BJ (cell line): ENCODE results near the gene DVL2. TPM values are rescaled to one million over a fixed set of nuclear protein-coding genes. Genes with fewer than 3 reads are reported as not detected.

Experiments
- CTCF ChIA-PET: fragments of 350-600 bp; formaldehyde crosslinking; extraction: SDS; loops from one replicate; lab custom pipeline; 2021; ENCODE audit warnings: antibody characterized with exemption, inconsistent platforms; lab: Yijun Ruan, JAX
- POLR2A ChIA-PET: fragments of 300-600 bp; sonication (Branson Sonifier 250); formaldehyde crosslinking; extraction: SDS; loops from one replicate; lab custom pipeline; 2021; ENCODE audit warnings: antibody characterized with exemption; lab: Charles Lee
- DNase-seq: peaks from one replicate; pipeline ENCODE4 v3.0.0-alpha.2; 2011; ENCODE audit warnings: low read depth
- H3K27me3 ChIP-seq: 2 replicates; pipeline ENCODE4 v1.6.0; 2011; ENCODE audit warnings: low read length; ENCODE audit not compliant: control insufficient read depth, insufficient read depth
- H3K36me3 ChIP-seq: 2 replicates; pipeline ENCODE4 v1.5.1; 2011; ENCODE audit warnings: low read length; ENCODE audit not compliant: control insufficient read depth, insufficient read depth
- H3K4me3 ChIP-seq: 2 replicates; pipeline ENCODE4 v1.5.1; 2011; ENCODE audit warnings: low read depth, mild to moderate bottlenecking, control low read depth, low read length
- polyA plus RNA-seq: library from polyadenylated mRNA; depleted of rRNA; stranded (reverse); fragments of >200 nt; gene quantifications from 2 replicates; pipeline ENCODE4 v1.2.3, GENCODE V29; 2011
- TF ChIP-seq, protein P1 (sequence below): IDR thresholded peaks from 2 replicates; pipeline ENCODE4 v1.5.1; 2011; ENCODE audit warnings: low read depth, mild to moderate bottlenecking, control low read depth, inconsistent platforms, low read length, moderate library complexity; ENCODE audit not compliant: insufficient read depth

DVL2 gene
- polyA plus RNA-seq, 1 experiment, result 5.0 TPM

DNA sequence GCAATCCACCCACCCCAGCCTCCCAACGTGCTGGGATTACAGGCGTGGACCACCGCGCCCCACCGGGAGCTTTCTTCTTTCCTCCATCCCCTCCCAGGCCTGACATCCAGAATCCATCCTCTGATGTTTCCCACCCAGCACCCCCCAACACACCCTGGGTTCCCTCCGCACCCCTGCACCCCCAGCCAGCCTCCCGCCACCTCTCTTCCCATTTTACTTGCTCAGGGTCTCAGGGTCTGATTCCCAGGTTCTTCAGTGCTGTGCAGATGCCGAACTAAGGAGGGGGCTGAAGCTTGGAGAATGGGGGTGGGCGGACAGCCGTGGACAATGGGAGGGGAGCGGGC is 55.4 kb downstream of the DVL2 start:
- DNase-seq, result no peak
- TF ChIP-seq, protein P1, sequence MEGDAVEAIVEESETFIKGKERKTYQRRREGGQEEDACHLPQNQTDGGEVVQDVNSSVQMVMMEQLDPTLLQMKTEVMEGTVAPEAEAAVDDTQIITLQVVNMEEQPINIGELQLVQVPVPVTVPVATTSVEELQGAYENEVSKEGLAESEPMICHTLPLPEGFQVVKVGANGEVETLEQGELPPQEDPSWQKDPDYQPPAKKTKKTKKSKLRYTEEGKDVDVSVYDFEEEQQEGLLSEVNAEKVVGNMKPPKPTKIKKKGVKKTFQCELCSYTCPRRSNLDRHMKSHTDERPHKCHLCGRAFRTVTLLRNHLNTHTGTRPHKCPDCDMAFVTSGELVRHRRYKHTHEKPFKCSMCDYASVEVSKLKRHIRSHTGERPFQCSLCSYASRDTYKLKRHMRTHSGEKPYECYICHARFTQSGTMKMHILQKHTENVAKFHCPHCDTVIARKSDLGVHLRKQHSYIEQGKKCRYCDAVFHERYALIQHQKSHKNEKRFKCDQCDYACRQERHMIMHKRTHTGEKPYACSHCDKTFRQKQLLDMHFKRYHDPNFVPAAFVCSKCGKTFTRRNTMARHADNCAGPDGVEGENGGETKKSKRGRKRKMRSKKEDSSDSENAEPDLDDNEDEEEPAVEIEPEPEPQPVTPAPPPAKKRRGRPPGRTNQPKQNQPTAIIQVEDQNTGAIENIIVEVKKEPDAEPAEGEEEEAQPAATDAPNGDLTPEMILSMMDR, result no peak
- Histone ChIP-seq H3K27me3 (no peaks in the 10 kb centered on the region), H3K36me3 (no peaks in the 10 kb centered on the region), H3K4me3 (no peak overlapping the region)
- CTCF ChIA-PET, result interaction anchor here (1.0 to 2.6 kb wide), 5 partner anchors 20 to 264 kb away, joined by 3 to 39 read pairs (median 5); no protein-coding TSS in a partner anchor
- POLR2A ChIA-PET, result no interaction called here

DNA sequence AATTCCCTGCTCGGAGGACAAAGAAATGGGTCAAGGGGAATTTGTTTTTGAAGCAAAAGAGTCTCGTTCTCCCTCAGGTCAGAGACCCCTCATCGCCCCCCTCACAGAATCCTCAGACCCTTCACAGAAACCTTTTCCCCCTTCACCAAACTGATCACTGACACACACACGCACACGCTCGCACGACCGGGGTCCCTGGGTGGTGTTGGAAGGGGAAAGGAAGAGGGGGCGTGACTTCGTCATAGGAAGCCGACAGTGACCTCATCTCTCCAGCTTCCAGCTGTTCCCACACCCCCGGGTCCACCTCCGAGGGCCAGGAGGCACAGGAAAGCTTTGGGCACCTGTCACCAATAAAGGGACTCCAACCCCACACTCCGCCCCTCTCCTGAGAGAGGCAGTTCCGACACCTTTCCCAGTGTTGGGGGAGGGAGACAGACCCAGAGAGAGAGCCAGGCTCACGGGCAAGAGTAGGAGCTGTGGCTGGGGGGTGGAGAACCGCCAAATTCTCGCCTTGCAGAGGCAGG is 56.3 kb downstream of the DVL2 start:
- CTCF ChIA-PET, result interaction anchor here (0.6 to 2.6 kb wide), 26 partner anchors 10 to 264 kb away, joined by 3 to 39 read pairs (median 4); partner anchors contain the start of gene SLC16A11

DNA sequence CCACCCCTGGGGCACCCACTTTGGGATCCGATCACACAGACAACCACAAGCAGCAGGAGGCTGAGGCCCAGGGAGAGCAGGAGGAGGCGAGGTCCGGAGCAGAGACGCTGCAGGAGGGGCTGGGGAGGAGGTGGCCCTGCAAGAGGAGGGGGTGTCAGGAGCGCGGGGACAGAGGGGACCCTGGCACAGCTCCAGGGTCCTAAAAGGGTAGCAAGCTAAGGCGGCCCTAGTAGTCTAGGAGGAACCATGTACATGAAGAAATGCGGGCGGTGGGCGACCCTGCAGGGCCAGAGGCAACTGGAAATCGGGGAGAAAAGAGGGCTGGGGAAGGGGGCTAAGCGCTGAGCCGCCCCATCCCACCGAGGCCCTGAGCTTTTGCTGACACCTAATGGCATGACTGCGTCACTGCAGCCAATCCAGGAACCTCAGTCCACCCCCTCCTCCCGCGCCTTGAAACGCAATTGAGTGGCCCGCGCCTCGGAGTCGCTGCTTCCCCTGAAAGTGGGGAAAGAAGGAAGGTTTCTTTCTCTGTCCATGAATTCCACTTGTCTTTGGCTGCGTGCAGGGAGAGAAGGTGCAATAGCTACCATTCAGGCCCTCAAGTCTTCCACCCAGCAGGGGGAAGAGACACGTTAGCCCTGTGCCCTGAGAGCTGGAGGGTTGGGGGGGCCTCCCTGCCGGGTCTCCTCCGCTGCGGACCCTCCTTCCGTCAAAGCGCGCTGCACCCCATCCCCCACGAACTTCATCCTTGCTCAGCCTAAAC is 56.9 kb downstream of the DVL2 start:
- H3K27me3 ChIP-seq, result no peaks in the 10 kb centered on the region
- peak overlapping the region; percentile 54 for H3K4me3 ChIP-seq
- TF ChIP-seq, protein P1, result peak; percentile 84
- POLR2A ChIA-PET, result no interaction called here
- CTCF ChIA-PET, result interaction anchor here (0.6 to 2.6 kb wide), 35 partner anchors 8 to 263 kb away, joined by 3 to 39 read pairs (median 4); partner anchors contain the start of gene SLC16A11
- no peaks in the 10 kb centered on the region for H3K36me3 ChIP-seq
- no peak for DNase-seq

More for the DNA sequence above, 56.3 kb downstream of the DVL2 start:
- Histone ChIP-seq H3K4me3 (peak overlapping the region; percentile 54), H3K36me3 (no peaks in the 10 kb centered on the region), H3K27me3 (no peaks in the 10 kb centered on the region)
- POLR2A ChIA-PET, result no interaction called here
- TF ChIP-seq, protein P1, result no peak
- DNase-seq, result no peak

DNA sequence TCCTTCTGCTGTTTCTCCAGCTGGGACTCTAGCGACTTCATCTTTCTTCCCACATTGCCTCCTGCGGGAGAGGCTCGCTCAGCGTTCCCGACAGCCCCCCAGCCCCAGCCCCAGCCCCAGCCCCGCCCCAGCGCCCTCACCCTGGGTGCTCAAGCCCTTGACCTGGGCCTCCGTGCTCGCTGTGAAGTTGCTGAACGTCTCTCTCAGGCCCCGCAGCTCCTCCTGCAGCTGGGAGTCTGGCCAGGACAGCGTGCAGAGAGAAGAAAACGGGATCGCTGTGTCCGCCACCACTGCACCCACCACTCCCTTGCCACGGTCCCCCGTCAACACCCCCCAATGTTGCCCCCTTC is 57.5 kb downstream of the DVL2 start:
- DNase-seq, result no peak
- no peaks in the 10 kb centered on the region for H3K36me3 ChIP-seq
- no peak overlapping the region for H3K4me3 ChIP-seq
- TF ChIP-seq, protein P1, result no peak
- no peaks in the 10 kb centered on the region for H3K27me3 ChIP-seq
- ChIA-PET CTCF (interaction anchor here (0.6 to 2.6 kb wide), 29 partner anchors 9 to 155 kb away, joined by 3 to 39 read pairs (median 5); no protein-coding TSS in a partner anchor), POLR2A (interaction anchor here (0.6 kb wide), 2 partner anchors 136 to 407 kb away, joined by 3 read pairs; partner anchors contain the start of gene MPDU1)
